ENCODE data around the gene HELZ.
"Not testable (repeated sequence)": the region's sequence is repeated elsewhere in the genome, so short reads cannot be mapped to it uniquely, and the experiment has no call there.

HELZ gene

GRCh38 chr17:67125924-67126323, 119.1 kb downstream of the HELZ start:
- no peak for FAIRE-seq

GRCh38 chr17:67125417-67125816, 119.6 kb downstream of the HELZ start:
- DNase-seq (ENCODE audit: extremely low spot score, insufficient read length, low read depth) (no peak), FAIRE-seq (no peak)

More at GRCh38 chr17:67125924-67126323, 119.1 kb downstream of the HELZ start:
- no peak for DNase-seq (ENCODE audit: extremely low spot score, insufficient read length, low read depth)

GRCh38 chr17:67124450-67125148, 120.4 kb downstream of the HELZ start:
- FAIRE-seq (no peak), DNase-seq (ENCODE audit: extremely low spot score, insufficient read length, low read depth) (no peak)

GRCh38 chr17:67123699-67124098, 121.3 kb downstream of the HELZ start:
- no peak for DNase-seq (ENCODE audit: extremely low spot score, insufficient read length, low read depth)
- no peak for FAIRE-seq

- DNase-seq (ENCODE audit: extremely low spot score, insufficient read length, low read depth) (no peak), FAIRE-seq (no peak)
Observed at GRCh38 chr17:67121316-67121891, 123.6 kb downstream of the HELZ start.

- DNase-seq (ENCODE audit: extremely low spot score, insufficient read length, low read depth) (no peak), FAIRE-seq (no peak)
Observed at GRCh38 chr17:67119102-67119501, 125.9 kb downstream of the HELZ start.

GRCh38 chr17:67116045-67116575, 128.9 kb downstream of the HELZ start:
- no peak for DNase-seq (ENCODE audit: extremely low spot score, insufficient read length, low read depth)
- no peak for FAIRE-seq

GRCh38 chr17:67115401-67115800, 129.6 kb downstream of the HELZ start:
- FAIRE-seq (no peak), DNase-seq (ENCODE audit: extremely low spot score, insufficient read length, low read depth) (no peak)

- FAIRE-seq (no peak), DNase-seq (ENCODE audit: extremely low spot score, insufficient read length, low read depth) (no peak)
Observed at GRCh38 chr17:67113486-67113885, 131.5 kb downstream of the HELZ start.

- DNase-seq (ENCODE audit: extremely low spot score, insufficient read length, low read depth) (no peak), FAIRE-seq (no peak)
Observed at GRCh38 chr17:67111808-67112207, 133.2 kb downstream of the HELZ start.

- FAIRE-seq (no peak), DNase-seq (ENCODE audit: extremely low spot score, insufficient read length, low read depth) (no peak)
Observed at GRCh38 chr17:67111327-67111726, 133.7 kb downstream of the HELZ start.

- no peak for DNase-seq (ENCODE audit: extremely low spot score, insufficient read length, low read depth)
- FAIRE-seq: no peak
Observed at GRCh38 chr17:67110619-67111018, 134.4 kb downstream of the HELZ start.

GRCh38 chr17:67109111-67109510, 135.9 kb downstream of the HELZ start:
- no peak for FAIRE-seq
- DNase-seq (ENCODE audit: extremely low spot score, insufficient read length, low read depth): no peak

- no peak for DNase-seq (ENCODE audit: extremely low spot score, insufficient read length, low read depth)
- FAIRE-seq: no peak
Observed at GRCh38 chr17:67107811-67108775, 136.9 kb downstream of the HELZ start.

GRCh38 chr17:67107171-67107570, 137.8 kb downstream of the HELZ start:
- FAIRE-seq (no peak), DNase-seq (ENCODE audit: extremely low spot score, insufficient read length, low read depth) (no peak)

GRCh38 chr17:67105213-67105612, 139.8 kb downstream of the HELZ start:
- FAIRE-seq (no peak), DNase-seq (ENCODE audit: extremely low spot score, insufficient read length, low read depth) (no peak)

- DNase-seq (ENCODE audit: extremely low spot score, insufficient read length, low read depth); FAIRE-seq: not testable (repeated sequence)
Observed at GRCh38 chr17:67104641-67105040, 140.4 kb downstream of the HELZ start.

GRCh38 chr17:67098006-67098405, 147.0 kb downstream of the HELZ start:
- no peak for FAIRE-seq

GRCh38 chr17:67096609-67097008, 148.4 kb downstream of the HELZ start:
- DNase-seq (ENCODE audit: extremely low spot score, insufficient read length, low read depth): no peak
- FAIRE-seq: no peak

More at GRCh38 chr17:67098006-67098405, 147.0 kb downstream of the HELZ start:
- no peak for DNase-seq (ENCODE audit: extremely low spot score, insufficient read length, low read depth)

GRCh38 chr17:67095803-67096202, 149.2 kb downstream of the HELZ start:
- FAIRE-seq (no peak), DNase-seq (ENCODE audit: extremely low spot score, insufficient read length, low read depth) (no peak)
